DND-41 (cell line): Measurements from ENCODE around the gene GCAT.
A peak's percentile ranks its signal among the peaks of the same experiment; 100 is the strongest.

Experiments used
- EZH2 ChIP-seq: IDR thresholded peaks from 3 replicates; pipeline ENCODE4 v1.6.1; 2012; ENCODE audit warnings: borderline replicate concordance, low read depth, mild to moderate bottlenecking, moderate library complexity, low read length, inconsistent platforms; ENCODE audit not compliant: severe bottlenecking
- TF ChIP-seq, protein P1 (sequence below): IDR thresholded peaks from 2 replicates; pipeline ENCODE4 v1.5.1; 2012; ENCODE audit warnings: borderline replicate concordance, low read length, moderate library complexity, mild to moderate bottlenecking; ENCODE audit not compliant: poor library complexity, severe bottlenecking; ENCODE audit errors: extremely low read depth

DNA sequence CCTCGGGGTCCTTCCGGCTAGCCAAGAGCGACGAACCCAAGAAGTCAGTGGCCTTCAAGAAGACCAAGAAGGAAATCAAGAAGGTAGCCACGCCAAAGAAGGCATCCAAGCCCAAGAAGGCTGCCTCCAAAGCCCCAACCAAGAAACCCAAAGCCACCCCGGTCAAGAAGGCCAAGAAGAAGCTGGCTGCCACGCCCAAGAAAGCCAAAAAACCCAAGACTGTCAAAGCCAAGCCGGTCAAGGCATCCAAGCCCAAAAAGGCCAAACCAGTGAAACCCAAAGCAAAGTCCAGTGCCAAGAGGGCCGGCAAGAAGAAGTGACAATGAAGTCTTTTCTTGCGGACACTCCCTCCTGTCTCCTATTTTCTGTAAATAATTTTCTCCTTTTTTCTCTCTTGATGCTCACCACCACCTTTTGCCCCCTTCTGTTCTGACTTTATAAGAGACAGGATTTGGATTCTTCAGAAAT lies 1.9 kb upstream of the GCAT start:
- TF ChIP-seq, protein P1, sequence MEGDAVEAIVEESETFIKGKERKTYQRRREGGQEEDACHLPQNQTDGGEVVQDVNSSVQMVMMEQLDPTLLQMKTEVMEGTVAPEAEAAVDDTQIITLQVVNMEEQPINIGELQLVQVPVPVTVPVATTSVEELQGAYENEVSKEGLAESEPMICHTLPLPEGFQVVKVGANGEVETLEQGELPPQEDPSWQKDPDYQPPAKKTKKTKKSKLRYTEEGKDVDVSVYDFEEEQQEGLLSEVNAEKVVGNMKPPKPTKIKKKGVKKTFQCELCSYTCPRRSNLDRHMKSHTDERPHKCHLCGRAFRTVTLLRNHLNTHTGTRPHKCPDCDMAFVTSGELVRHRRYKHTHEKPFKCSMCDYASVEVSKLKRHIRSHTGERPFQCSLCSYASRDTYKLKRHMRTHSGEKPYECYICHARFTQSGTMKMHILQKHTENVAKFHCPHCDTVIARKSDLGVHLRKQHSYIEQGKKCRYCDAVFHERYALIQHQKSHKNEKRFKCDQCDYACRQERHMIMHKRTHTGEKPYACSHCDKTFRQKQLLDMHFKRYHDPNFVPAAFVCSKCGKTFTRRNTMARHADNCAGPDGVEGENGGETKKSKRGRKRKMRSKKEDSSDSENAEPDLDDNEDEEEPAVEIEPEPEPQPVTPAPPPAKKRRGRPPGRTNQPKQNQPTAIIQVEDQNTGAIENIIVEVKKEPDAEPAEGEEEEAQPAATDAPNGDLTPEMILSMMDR, result peak; percentile 0
- no peak for TF ChIP-seq EZH2
